Calu3 (cell line): Measurements from ENCODE around the gene LAS1L. TPM values are rescaled to one million over a fixed set of nuclear protein-coding genes. Genes with fewer than 3 reads are reported as not detected.
"Not testable (repeated sequence)": the region's sequence is repeated elsewhere in the genome, so short reads cannot be mapped to it uniquely, and the experiment has no call there.

Experiments
- BruUV-seq: library from RNA; stranded (reverse); fragments of 400-500 nt; replicated peaks from 2 replicates; lab custom pipeline; 2021; lab: Mats Ljungman, UMichigan
- CTCF ChIA-PET: fragments of 300-600 bp; sonication (Branson Sonifier 250); formaldehyde crosslinking; loops from one replicate; lab custom pipeline; 2022; ENCODE audit warnings: antibody characterized with exemption; lab: Charles Lee
- DNase-seq: peaks from one replicate; pipeline ENCODE4 v3.0.0; 2022
- H3K27ac Mint-ChIP-seq: one replicate; pipeline ENCODE4 v1.8.0; 2022; ENCODE audit warnings: mixed read lengths; ENCODE audit not compliant: unreplicated experiment
- H3K27me3 Mint-ChIP-seq: one replicate; pipeline ENCODE4 v1.8.0; 2022; ENCODE audit warnings: mixed read lengths; ENCODE audit not compliant: unreplicated experiment
- H3K36me3 Mint-ChIP-seq: one replicate; pipeline ENCODE4 v1.8.0; 2022; ENCODE audit warnings: mild to moderate bottlenecking, moderate library complexity, mixed read lengths; ENCODE audit not compliant: insufficient read depth, unreplicated experiment
- H3K4me1 Mint-ChIP-seq: one replicate; pipeline ENCODE4 v1.8.0; 2022; ENCODE audit warnings: mild to moderate bottlenecking, low read depth, mixed read lengths; ENCODE audit not compliant: unreplicated experiment
- H3K4me3 Mint-ChIP-seq: one replicate; pipeline ENCODE4 v1.8.0; 2022; ENCODE audit warnings: mild to moderate bottlenecking, low read depth, moderate library complexity, mixed read lengths; ENCODE audit not compliant: unreplicated experiment
- H3K9me3 Mint-ChIP-seq: one replicate; pipeline ENCODE4 v1.8.0; 2022; ENCODE audit warnings: low read depth, mixed read lengths; ENCODE audit not compliant: unreplicated experiment
- intact Hi-C: fragments of 100-400 bp; cut with micrococcal nuclease; formaldehyde crosslinking; loops from one replicate; pipeline ENCODE4 v1.10.0; 2022; ENCODE audit not compliant: unreplicated experiment
- total RNA-seq: library from RNA; stranded (reverse); gene quantifications from 2 replicates; pipeline ENCODE4 v1.2.3, GENCODE V29; 2022
- TF ChIP-seq, protein P1 (sequence below): fragments of 200-600 bp; IDR thresholded peaks from one replicate; pipeline ENCODE4 v1.8.0; 2022; ENCODE audit warnings: antibody characterized with exemption; ENCODE audit not compliant: unreplicated experiment

The LAS1L gene
- total RNA-seq, 1 experiment from 2014 or later, result 55.2 TPM

DNA sequence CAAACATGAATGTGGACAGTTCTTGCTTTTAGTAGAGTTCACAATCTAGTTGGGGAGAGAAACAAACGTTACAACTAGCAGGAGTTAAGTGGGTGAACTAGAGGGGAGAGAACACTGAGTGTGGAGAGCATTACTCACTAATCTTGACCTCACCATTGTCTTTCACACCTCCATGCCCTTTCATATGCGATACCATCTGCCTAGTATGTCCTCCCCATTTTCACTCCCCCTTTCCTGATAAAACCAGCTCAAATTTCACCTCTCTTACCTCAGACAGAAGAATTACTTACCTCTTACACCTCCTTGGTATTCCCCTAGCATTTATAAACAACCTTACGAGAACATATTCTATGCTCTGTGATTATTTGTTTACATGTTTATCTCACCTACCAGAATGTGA, 53.6 kb downstream of the LAS1L start:
- no peak for DNase-seq
- Mint-ChIP-seq H3K36me3 (no peaks in the 10 kb centered on the region), H3K4me3 (no peak overlapping the region), H3K27me3 (no peaks in the 10 kb centered on the region), H3K27ac (no peak overlapping the region), H3K9me3 (no peaks in the 10 kb centered on the region), H3K4me1 (no peaks in the 10 kb centered on the region)
- intact Hi-C loops, result no loop called here
- TF ChIP-seq, protein P1, sequence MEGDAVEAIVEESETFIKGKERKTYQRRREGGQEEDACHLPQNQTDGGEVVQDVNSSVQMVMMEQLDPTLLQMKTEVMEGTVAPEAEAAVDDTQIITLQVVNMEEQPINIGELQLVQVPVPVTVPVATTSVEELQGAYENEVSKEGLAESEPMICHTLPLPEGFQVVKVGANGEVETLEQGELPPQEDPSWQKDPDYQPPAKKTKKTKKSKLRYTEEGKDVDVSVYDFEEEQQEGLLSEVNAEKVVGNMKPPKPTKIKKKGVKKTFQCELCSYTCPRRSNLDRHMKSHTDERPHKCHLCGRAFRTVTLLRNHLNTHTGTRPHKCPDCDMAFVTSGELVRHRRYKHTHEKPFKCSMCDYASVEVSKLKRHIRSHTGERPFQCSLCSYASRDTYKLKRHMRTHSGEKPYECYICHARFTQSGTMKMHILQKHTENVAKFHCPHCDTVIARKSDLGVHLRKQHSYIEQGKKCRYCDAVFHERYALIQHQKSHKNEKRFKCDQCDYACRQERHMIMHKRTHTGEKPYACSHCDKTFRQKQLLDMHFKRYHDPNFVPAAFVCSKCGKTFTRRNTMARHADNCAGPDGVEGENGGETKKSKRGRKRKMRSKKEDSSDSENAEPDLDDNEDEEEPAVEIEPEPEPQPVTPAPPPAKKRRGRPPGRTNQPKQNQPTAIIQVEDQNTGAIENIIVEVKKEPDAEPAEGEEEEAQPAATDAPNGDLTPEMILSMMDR, result no peak
- CTCF ChIA-PET, result no interaction called here
- BruUV-seq, result no TSS peak

DNA sequence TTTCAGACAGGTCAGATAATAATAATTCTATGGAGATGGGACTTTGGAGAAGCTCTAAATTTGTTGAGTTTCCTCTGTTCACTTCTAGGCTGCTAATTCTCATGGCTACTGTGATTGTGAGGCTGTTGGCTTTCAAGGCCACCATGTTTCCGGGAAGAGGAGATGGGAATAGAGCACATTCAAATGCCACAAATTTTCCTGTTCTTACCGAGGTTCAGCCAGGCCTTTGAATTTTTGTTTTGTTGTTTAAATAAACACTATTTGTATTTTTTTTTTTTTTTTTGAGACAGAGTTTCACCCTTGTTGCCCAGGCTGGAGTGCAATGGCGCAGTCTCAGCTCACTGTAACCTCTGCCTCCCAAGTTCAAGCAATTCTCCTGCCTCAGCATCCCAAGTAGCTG, 55.5 kb downstream of the LAS1L start:
- H3K36me3 Mint-ChIP-seq, H3K27ac Mint-ChIP-seq, CTCF ChIA-PET, BruUV-seq, H3K27me3 Mint-ChIP-seq, H3K9me3 Mint-ChIP-seq, H3K4me3 Mint-ChIP-seq, DNase-seq, intact Hi-C loops, H3K4me1 Mint-ChIP-seq: not testable (repeated sequence)

DNA sequence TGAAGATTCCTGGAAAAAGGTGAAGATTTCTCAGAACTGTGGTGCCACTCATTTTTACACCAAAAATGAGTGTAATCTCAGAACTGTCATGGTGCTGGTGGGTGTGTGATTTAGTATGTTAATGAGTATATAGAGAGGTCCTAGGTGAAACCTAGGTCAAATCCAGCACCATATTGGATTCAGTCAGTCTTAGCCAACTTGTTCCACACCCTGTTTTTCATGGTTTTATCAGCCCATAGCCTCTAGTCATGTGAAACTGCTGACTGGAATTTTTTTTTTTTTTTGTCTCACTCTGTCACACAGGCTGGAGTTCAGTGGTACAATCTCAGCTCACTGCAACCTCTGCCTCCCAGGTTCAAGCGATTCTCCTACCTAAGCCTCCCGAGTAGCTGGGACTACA, 58.0 kb downstream of the LAS1L start:
- DNase-seq, result no peak
- Mint-ChIP-seq H3K9me3 (peaks cover 5% of the 10 kb centered on the region), H3K27ac (no peak overlapping the region), H3K4me1 (no peaks in the 10 kb centered on the region), H3K27me3 (no peaks in the 10 kb centered on the region), H3K4me3 (no peak overlapping the region), H3K36me3 (no peaks in the 10 kb centered on the region)
- TF ChIP-seq, protein P1, result no peak
- BruUV-seq, result no TSS peak
- CTCF ChIA-PET, result interaction anchor here (0.6 kb wide), 1 partner anchor 14 kb away, joined by 4 read pairs; no protein-coding TSS in a partner anchor
- intact Hi-C loops, result no loop called here

DNA sequence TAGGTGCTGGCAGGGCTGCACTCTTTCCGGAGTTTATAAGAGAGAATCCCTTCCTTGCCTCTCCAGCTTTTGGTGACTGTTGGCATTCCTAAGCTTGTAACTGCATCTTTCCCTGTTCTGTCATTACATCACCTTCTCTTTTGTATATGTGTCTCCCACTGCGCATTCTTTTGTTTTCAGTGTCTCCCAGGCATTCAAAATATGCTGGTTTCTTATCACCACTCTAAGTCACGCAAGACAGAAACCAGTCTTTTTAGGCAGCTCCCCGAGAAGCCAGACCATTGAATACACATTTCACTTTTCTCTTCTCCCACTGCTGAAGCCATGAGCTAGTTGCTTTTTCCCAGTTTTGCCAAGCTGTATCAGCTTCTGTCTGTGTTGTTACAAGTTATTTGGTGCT, 71.0 kb downstream of the LAS1L start:
- no TSS peak for BruUV-seq
- TF ChIP-seq, protein P1, result no peak
- H3K9me3 Mint-ChIP-seq, result peaks cover 2% of the 10 kb centered on the region
- H3K27ac Mint-ChIP-seq, result no peak overlapping the region
- no peak for DNase-seq
- H3K36me3 Mint-ChIP-seq, result no peaks in the 10 kb centered on the region
- intact Hi-C loops, result no loop called here
- CTCF ChIA-PET, result no interaction called here
- no peaks in the 10 kb centered on the region for H3K4me1 Mint-ChIP-seq
- H3K27me3 Mint-ChIP-seq, result no peaks in the 10 kb centered on the region
- H3K4me3 Mint-ChIP-seq, result no peak overlapping the region

Other genes with a start within 250 kb of the LAS1L start
- gene MSN, start 132.9 kb upstream of the LAS1L start, total RNA-seq, result 101 and 129 TPM in 2 replicates